Thoracic aorta (tissue), 2 donors: ENCODE data around the gene BICC1. TPM values are rescaled to one million over a fixed set of nuclear protein-coding genes. Genes with fewer than 3 reads are reported as not detected.

Experiments
- ATAC-seq: fragments of 150-250 bp; one replicate; pipeline ENCODE4 v1.8.0; 2017; ENCODE audit warnings: low read depth; ENCODE audit not compliant: insufficient number of reproducible peaks, low FRiP score
- DNase-seq: peaks from one replicate; pipeline ENCODE4 v3.0.0-alpha.2; 2020; ENCODE audit warnings: low spot score
- H3K27ac ChIP-seq, 2 donors: fragments of 200-600 bp; sonication (generic); 1 replicate in 1 of 2; 2 replicates in 1 of 2; pipeline ENCODE4 v1.5.1; 2016; ENCODE audit warnings: mild to moderate bottlenecking in 2 of 2, moderate library complexity in 2 of 2
- H3K27me3 ChIP-seq: fragments of 200-600 bp; sonication (generic); replicated peaks from 2 replicates; pipeline ENCODE4 v1.6.0; 2016; ENCODE audit warnings: mild to moderate bottlenecking; ENCODE audit not compliant: insufficient read depth
- H3K36me3 ChIP-seq: fragments of 200-600 bp; sonication (generic); one replicate; pipeline ENCODE4 v1.5.1; 2016
- H3K4me1 ChIP-seq, 2 donors: fragments of 200-600 bp; sonication (generic); 1 replicate in 1 of 2; 2 replicates in 1 of 2; pipeline versions ENCODE4 v1.5.1 to v1.6.0; 2016; ENCODE audit warnings: low read depth in 2 of 2, mild to moderate bottlenecking in 1 of 2; ENCODE audit not compliant: control insufficient read depth in 1 of 2
- H3K4me3 ChIP-seq: fragments of 200-600 bp; sonication (generic); 2 replicates; pipeline ENCODE4 v1.5.1; 2016; ENCODE audit warnings: mild to moderate bottlenecking
- H3K9me3 ChIP-seq: fragments of 200-600 bp; sonication (generic); 2 replicates; pipeline ENCODE4 v1.5.1; 2016
- CTCF ChIP-seq: fragments of 200-600 bp; sonication (generic); IDR thresholded peaks from one replicate; pipeline ENCODE4 v1.5.1; 2019; ENCODE audit warnings: antibody characterized with exemption
- total RNA-seq, 2 donors: library from RNA; depleted of rRNA; stranded (reverse); fragments of >200 nt; gene quantifications; one replicate each; pipeline versions ENCODE4 v1.1.0 to v1.2.3, GENCODE V29; 2016

BICC1 gene
- total RNA-seq, 2 donors from 2014 or later, result 20.4 to 28.1 TPM

- Histone ChIP-seq H3K4me1 (peaks cover 0 to 9% of the 10 kb centered on the region in 2 donors), H3K27me3 (no peaks in the 10 kb centered on the region), H3K9me3 (no peaks in the 10 kb centered on the region), H3K36me3 (no peaks in the 10 kb centered on the region), H3K4me3 (no peak overlapping the region), H3K27ac (no peak overlapping the region)
- ATAC-seq, result no peak
- TF ChIP-seq CTCF, result peak; percentile 64
- DNase-seq, result no peak
Observed at GRCh38 chr10:58781873-58782488, 269.3 kb downstream of the BICC1 start.

GRCh38 chr10:58782876-58783851 lies 270.5 kb downstream of the BICC1 start:
- peak; percentile 32 for ATAC-seq
- Histone ChIP-seq H3K27me3 (no peaks in the 10 kb centered on the region), H3K4me1 (peaks cover 0 to 8% of the 10 kb centered on the region in 2 donors), H3K4me3 (no peak overlapping the region), H3K9me3 (no peaks in the 10 kb centered on the region), H3K27ac (no peak overlapping the region), H3K36me3 (no peaks in the 10 kb centered on the region)
- DNase-seq, result no peak
- TF ChIP-seq CTCF, result no peak

GRCh38 chr10:58784361-58784760 lies 271.7 kb downstream of the BICC1 start:
- Histone ChIP-seq H3K36me3 (no peaks in the 10 kb centered on the region), H3K4me1 (peaks cover 0 to 8% of the 10 kb centered on the region in 2 donors), H3K27ac (no peak overlapping the region), H3K27me3 (no peaks in the 10 kb centered on the region), H3K9me3 (no peaks in the 10 kb centered on the region), H3K4me3 (no peak overlapping the region)
- DNase-seq (no peak), ATAC-seq (no peak)
- no peak for TF ChIP-seq CTCF

- DNase-seq, result no peak
- ATAC-seq, result no peak
- TF ChIP-seq CTCF, result no peak
Observed at GRCh38 chr10:58785354-58785753, 272.7 kb downstream of the BICC1 start.

GRCh38 chr10:58791137-58791536 lies 278.5 kb downstream of the BICC1 start:
- Histone ChIP-seq H3K27me3 (no peaks in the 10 kb centered on the region), H3K4me1 (peaks cover 4 to 15% of the 10 kb centered on the region in 2 donors), H3K9me3 (no peaks in the 10 kb centered on the region), H3K27ac (peak overlapping the region in 1 of 2 donors; percentile 48), H3K4me3 (no peak overlapping the region), H3K36me3 (no peaks in the 10 kb centered on the region)
- TF ChIP-seq CTCF, result no peak
- DNase-seq (no peak), ATAC-seq (peak; percentile 10)

More at GRCh38 chr10:58785354-58785753, 272.7 kb downstream of the BICC1 start:
- Histone ChIP-seq H3K27me3 (no peaks in the 10 kb centered on the region), H3K27ac (no peak overlapping the region), H3K4me3 (no peak overlapping the region), H3K9me3 (no peaks in the 10 kb centered on the region), H3K4me1 (peaks cover under 1 to 8% of the 10 kb centered on the region in 2 donors), H3K36me3 (no peaks in the 10 kb centered on the region)
